ENCODE data around the gene CHMP4B.

Gene CHMP4B

DNA sequence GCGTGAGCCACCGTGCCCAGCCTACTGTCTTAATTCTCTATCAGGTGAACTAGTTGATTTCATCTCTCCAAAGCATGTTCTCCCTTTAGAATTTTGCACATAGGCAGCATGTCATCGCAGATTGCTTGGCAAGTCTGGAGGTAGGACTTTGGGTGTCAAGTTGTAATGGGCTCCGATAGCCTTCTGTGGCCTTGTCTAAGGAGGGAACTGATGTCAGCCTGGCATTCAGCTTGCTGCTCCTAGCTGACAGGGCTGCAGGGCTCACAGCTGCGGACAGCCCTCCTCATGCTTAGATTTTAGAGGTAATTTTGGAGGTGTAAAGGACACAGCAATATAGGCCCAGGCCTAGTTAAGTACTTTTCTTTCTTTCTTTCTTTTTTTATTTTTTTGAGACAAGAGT, 11.3 kb downstream of the CHMP4B start:
- no peak for DNase-seq

DNA sequence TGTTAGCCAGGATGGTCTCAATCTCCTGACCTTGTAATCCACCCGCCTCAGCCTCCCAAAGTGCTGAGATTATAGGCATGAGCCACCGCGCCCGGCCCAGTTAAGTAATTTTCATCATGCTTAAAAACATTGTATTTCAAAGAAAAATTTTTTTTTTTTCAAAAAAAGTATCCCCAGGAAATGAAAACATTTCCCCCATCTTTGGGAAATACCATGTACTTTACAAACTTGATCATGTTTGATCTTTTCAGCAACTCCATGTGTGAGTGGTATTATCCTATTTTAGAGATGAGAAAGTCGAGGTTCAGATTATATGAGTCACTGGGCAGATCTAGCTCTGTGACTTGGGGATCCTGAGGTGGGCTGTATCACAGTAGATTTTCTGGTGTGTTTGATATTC, 11.8 kb downstream of the CHMP4B start:
- DNase-seq: no peak

DNA sequence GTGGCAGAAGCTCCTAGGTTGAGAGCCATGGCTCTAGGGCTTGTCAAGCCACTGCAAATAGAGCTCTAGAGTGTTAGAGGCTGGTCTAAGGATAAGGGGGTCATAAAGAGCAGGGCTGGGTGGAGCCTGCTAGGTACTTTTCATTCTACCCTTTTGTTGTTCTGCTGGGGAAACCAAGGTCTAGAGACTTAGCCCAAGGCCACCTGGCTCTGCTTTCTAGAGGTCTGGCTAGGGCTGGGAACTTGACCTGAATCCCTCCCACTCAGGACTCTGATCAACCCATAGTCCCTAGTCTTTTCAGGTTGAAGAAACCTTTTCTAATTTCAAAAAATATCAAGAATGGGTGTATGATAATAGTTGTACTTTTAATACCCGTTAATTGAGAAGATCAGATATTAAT, 13.7 kb downstream of the CHMP4B start:
- no peak for DNase-seq

DNA sequence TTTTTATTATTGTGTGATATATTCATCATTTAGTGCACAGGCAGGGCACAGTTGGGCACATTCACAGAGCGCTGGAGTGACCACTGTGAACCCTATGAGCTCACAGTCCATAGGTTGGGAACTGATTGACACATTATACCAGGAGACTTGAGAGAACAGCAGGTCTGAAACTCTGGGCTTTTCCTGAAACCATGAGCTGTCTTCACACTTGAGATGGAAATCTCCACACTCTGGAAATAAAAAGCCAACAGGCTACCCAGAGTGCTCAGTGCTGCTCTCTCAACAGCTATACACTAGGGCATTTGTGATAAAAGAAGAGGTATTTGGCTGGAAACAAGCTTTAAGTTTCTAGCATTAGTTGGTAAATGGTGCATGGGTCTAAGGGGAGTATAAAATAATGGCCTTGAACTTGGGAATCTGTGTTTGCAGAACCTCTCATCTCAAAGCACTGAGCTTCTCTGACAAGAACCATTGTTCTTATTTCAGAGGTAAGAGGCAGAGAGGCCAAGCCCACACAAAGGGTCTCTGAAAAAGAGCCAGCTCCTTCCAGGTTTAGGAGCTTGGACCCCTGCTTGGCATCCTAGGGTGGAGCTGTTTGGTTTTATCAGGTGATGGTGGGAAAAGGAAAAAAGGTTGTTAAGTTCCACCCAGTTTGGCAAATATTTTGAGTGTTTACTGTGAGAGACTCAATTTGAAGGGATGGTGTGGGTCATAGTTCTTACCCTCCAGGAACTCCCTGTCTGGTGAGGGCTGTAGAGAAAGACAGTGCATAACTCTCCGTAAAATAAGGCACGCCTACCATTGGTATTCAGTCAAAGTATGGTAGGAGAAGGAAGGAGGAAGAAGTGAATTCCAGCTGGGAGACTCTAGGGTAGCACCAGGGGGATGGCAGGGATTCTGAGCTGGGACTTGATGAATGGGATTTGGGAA, 14.5 kb downstream of the CHMP4B start:
- DNase-seq: no peak

DNA sequence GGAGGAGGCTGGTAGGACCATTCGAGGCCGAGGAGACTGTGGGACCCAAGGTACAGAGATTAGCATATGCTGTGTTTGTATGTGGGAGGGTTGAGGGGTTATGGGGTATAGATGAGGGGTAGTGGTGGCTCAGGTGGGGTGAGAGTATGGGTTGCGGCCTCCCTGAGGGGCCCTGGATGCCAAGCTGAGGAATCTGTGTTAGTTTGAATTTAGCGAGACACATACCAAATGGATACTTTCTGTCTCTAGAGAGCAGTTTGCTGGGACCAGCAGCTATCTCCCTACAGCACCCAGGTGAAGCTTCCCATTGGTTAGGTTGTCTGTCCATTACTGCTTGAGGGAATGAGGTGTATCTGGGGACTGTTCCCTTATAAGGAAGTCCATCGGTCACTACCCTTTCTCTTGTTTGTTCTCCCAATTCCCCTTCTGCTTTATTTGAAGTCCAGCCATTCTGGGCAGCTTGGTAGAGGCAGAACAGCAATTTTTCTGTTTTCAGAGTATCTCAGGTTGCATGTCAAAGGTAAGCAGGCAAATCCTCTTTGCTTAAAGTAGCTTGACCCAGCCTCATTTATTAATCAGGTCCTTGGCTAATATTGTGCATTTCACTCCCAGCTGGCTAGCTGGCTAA, 15.2 kb downstream of the CHMP4B start:
- DNase-seq: peak; percentile 79

DNA sequence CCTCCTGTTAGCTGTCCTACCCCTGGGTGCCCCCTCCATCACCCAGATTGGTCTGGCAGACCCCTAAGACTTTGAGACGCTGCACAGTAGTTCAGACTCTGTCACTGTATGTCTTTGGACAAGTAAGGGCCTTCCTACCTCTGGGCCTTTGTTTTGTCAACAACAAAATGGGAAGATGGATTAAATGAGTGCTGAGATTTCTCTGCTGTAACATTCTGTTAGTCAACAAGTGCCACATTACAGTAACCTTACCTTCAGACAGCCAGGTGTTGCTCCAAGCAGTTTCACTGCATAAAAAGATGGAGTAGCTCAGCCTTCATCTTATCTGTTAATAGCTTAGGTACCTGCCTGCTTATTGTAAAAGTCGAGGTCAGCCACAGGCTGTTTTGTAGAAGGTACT, 16.0 kb downstream of the CHMP4B start:
- no peak for DNase-seq

DNA sequence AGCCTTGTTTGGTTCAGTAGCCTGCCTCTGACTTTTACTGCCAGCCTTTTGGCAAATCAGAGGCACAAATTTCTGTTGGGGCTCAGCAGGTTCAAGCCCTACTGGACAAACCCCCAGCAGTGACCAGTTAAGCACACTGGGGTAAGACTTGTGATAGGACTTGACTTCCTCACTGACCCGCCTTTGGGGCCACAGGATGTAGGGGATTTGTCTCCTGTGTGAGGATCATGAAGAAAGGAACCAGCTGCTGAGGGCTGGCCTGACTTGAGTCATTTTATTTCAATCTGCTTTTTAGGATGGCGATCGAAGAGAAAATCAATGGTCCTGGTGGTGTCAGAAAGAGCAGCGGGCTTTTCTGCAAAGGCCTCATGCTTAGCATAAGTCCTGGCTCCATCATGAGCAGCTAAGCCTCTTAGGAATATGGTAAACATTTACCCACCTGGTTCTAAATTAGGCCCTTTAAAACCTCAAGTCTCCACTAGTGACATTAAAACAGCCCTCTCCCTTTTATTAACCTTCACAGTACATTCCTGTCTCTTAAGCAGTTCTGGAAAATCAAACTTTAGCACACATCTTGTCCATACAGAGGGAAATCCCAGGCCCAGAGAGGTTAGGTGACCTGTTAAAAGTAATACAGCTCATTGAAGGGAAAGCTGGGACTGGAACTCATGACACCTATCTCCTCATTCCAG, 16.6 kb downstream of the CHMP4B start:
- DNase-seq: peak; percentile 19

DNA sequence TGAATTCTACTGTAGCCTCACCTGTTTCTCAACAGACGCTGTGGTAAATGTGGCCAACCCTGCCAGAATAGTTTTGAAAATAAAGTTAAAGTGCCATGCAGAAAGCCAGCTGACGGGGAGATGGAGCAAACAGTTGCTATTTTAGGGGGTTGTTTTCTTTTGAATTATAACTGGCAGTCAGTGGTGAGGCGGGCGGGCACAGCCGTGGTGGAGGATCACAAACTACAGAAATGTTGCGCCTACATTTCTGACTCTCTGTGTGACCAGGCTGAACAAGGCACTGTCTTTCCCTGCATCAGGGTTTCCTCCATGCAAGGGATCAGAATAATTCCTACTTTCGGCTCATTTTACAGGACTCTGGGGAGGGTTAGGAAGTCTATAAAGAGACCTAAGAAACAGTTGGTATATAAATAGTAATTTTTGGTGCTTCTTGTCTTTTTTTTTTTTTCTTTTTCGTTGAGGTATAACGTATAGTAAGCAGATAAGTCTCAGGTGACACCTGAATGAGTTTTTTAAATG, 17.2 kb downstream of the CHMP4B start:
- DNase-seq: no peak

DNA sequence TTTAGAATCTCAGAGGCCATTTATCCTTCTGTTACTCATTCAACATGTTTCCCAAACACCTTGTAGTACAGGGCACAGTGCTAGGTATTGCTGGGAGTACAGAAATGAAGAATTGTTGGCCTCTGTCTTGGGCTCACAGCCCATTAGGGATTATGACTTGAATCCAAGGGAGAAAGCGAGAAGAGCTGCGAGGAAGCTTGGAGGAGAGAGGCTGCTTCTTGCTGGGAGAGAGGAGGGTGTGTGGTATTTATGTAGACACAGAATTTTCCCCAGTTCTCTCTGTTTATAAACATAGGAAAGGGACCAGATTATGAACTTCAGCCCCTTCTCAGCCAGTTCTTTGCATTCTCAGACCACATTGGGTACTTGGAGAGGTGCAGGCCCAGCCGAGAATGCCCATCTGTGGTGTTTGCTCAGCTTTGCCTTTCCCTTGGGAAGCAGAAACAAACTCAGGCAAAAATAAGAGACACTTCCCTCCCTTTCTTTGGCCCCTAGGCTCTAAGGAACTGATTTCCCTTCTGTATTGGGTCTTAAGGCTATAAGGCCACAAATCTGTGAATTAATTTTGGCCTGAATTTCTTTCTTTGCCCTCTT, 17.9 kb downstream of the CHMP4B start:
- DNase-seq: no peak

DNA sequence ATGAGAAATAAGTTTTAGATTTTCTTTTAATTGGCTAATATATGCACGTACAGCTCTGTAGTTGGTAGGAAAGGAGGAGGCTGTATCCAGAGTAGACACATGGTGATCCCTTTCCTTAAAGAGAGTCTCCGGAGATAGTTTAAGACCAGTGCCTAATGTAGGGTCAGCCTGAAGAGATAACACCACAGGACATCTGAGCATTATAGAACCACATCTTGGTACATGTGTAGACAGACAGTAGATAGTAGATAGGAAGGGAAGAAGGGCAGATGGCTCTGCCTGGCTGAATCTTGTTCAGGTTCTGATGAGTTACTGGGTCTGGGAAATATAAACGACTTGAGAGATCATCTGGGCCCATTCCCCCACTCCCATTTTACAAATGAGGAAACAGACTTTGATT, 18.5 kb downstream of the CHMP4B start:
- no peak for DNase-seq

DNA sequence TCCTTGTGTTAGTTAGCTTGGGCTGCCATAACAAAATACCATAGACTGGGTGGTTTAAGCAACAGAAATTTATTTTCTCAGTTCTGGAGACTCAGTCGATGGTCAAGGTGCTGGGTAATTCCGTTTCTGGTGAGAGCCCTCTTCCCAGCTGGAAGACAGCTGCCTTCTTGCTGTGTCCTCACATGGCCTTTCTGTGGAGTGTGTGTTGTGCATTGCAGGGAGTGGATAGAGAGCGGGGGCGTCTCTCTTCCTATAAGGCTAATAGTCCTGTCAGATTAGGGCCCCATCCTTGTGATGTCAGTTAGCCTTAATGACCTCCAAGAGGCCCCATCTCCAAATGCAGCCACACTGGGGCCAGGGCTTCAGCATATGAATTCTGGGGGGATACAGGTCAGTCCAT, 19.2 kb downstream of the CHMP4B start:
- no peak for DNase-seq

DNA sequence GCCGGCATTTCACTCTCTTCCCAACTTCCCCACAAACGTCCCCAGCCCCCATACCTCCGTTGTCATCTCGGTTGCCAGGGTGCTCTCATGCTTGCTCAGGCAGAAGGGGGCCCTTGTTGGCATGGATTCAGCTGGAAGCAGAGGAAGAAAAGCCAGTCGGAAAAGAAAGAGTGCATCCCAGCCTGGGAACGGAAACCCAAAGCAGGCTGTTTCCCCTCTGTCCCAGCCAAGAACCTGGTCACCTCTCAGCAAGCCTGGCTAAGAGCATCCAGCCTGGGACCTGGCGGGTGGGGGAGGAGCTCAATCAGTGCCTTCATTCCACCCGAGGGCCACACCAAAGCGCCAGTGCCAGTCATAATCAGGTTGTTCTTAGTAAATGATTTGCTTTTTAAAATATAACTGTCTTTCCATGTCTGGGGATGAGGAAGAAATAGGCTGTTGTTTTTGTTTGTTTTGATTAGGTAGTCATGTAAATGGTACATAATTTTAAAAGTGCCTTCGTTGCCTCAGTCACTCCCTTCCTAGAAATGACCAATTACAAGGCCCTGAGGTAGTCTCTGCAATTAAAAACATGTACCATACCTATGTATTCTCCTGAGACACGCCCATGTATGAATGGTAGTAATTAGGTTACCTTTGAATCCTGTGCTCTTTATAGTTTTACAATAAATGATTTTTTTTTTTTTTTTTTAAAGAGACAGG, 21.1 kb downstream of the CHMP4B start:
- no peak for DNase-seq

DNA sequence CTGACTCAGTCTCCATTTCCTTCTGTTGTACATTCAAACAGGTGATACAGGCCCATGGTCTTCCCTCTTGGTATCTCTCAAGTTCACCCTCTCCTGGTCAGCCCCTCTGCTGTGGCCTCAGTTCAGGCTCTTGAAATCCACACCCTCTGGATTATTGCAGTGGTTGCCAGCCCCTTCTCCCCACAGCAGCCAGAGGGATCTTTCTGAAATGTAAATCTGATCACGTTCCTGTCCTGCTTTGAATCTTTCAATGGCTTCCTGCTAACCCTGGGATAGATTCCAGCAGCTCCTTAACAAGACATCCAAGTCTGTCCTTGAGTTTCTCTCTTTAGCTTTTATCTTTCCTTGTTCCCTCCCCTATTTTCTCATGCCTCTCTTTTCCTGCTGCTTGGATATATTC, 22.2 kb downstream of the CHMP4B start:
- DNase-seq: no peak

DNA sequence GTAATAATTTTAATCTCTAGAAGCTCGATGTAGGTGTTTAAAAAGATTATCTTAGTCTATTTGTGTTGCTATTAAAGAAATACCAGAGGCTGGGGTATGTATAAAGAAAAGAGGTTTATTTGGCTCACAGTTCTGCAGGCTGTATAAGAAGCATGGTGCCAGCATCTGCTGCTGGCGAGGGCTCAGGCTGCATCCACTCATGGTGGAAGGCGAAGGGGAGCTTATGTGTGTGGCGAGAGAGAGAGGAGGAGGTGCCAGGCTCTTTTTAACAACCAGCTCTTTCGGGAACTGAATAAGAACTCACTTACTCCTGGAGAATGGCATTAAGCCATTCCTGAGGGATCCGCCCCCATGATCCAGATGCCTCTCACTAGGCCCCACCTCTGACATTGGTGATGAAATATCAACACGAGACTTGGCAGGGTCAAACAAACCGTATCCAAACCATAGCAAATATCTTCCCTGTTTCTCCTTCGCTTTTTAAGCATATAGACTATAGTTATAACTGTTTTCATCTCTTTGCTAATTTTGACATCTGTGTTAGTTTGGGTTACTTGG, 24.5 kb downstream of the CHMP4B start:
- no peak for DNase-seq

DNA sequence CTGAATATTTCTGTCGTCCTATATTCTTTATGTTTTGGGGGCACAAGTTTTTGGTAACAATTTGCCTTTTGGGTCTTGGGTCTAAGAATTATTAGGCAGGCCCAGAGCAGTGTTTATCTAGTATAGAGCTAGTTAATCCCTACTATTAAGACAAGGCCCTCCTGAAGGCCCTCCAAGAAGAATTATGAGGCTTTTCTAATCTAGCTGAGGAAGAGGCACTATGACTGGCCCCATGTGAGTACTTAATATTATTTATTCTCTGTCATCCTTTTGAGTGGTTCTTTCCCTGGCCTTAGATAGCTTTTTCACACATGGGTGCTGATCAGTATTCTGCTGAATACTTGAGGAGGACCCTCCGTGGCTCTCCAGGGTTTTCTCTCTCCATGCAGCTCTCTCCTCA, 25.1 kb downstream of the CHMP4B start:
- DNase-seq: no peak

DNA sequence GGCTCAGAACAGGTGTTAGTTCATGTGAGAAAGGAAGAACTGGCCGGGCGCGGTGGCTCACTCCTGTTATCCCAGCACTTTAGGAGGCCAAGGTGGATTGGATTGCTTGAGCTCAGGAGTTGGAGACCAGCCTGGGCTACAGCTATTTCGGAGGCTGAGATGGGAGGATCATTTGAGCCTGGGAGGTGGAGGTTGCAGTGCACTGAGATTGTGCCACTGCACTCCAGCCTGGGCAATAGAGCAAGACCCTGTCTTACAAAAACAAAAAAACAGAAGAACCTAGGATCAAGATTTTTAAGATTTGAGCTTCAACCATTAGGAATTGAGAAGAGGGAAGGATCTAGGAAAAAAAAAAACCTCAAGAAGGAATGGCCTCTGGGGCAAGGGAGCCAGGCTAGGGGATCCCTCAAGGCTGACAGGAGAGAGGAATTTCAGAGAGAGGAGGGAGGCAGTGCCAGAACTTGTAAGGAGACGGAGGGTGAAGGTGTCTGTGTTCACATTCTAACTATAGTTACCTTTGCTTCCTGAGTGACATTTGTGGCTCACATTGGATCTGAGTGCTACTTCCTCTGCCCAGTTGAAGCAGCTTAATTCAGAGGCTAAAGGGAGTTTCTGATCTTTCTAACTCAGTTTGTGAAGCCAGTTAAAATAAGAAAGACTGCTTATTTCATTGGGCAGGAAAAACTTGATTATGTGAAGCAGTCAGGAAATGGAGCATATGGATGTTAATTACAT, 26.1 kb downstream of the CHMP4B start:
- no peak for DNase-seq

DNA sequence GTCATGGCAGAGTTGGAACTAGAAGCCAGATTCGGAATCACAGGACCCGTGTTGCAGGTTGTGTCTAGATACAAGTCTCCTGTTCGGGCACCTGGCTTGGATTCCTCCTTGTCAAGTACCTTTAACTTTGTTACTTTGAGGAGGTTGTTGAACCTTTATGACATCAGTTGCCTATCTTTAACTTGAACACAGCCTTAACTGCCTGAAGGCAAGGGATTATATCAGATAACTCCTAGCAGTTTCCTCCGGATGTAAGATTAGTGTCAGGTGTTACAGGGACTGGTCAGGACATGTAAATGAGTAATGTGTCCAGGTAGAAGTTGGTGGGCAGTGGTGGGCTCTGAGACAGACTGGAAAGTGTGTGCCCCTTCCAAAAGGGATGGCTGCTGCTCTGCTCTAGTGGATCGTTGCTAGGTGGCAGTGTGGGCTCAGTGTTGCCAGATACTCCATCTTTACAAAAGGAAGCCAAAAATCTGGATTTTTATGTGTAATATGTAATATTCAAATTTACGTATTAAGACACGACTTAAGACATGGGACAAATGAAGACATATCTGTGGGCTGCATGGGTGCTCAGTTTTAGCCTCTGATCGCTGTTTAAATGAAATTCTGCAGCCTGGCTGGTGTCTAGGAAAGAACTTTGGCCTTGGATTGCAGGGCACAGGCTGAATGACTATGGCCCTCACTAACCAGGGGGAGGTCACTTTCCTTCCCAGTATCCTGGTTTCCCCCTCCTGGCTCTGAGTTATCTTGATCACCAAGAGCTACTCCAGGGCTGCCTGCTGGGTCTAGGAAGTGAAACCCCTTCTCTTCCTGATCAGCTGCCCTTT, 27.1 kb downstream of the CHMP4B start:
- DNase-seq: no peak

DNA sequence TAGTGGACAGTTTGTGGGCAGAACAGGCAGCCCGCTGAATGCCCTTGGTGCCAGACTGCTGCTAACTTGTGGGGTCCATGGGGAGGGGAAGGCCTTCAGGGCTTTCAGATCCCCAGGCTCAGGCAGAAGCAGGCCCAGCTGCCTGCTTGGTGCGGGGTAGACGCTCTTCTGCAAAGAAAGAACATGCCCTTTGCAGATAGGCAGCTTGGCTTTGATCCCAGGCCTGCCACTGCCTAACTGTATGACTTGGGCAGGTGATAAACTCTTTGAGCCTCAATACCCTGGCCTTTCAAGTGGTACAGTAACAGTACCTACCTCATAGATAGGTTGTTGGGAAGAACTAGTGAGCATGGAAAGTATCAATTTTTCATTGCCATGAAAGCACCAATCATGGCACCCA, 28.4 kb downstream of the CHMP4B start:
- DNase-seq: peak; percentile 15

DNA sequence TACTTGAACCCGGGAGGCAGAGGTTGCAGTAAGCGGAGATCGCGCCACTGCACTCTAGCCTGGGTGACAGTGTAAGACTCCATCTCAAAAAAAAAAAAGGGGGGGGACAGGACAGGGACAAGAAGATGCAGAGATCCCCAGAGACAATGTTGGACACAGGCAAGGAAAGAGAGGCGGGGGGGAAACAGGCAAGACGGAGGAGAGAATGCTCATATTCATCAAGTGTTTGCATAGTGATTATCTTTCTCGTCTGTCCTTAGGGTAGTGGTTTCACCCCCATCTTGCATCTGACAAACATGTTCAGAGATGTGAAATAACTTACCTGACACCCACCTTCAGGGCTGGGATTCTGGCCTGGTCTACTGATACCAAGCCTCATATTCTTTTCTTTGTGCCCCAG, 29.0 kb downstream of the CHMP4B start:
- DNase-seq: no peak

DNA sequence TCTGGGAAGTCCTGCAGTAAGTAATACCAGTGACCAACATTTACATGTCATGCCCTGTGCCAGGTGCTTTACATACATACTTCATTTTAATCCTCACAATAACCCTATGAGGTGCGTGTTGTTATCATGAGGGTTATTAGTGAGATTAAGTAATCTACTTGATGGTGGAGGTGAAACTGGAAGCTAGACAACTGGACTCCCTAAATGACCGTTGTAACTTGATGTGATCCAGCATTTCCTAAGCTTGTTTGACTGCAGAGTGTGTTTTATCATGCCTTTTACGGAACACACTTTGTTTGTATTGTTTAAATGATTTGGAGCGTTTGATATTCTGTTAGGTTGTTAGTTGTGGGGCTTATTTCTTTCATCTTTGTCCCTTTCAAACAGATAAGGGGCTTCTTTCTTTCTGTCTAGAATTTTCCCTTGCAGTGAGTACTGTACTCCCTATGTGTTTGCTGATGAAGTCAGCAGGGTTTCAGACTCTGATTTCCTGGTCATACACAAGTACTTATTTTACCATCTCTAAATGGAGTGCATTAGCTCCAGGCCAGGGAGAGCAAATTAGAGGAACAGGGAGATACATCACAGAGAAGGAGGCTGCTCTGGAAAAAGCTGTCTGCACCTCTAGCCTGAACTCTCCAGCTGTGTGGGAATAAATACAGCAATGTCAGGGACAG, 29.7 kb downstream of the CHMP4B start:
- DNase-seq: no peak
